DMS53 treated with DMSO at 0.1 percent for 48 hours (cell line): ENCODE results near the gene ZNF574.

ENCODE experiments used
- DNase-seq: peaks from one replicate; lab custom pipeline; 2025; ENCODE audit not compliant: unreplicated experiment; lab: John Stamatoyannopoulos, UW

ZNF574 gene

GRCh38 chr19:42053037-42053935 is 22.7 kb upstream of the ZNF574 start:
- no peak for DNase-seq

- DNase-seq: no peak
Measured at GRCh38 chr19:42054205-42054604, 21.8 kb upstream of the ZNF574 start.

GRCh38 chr19:42057846-42058245 is 18.1 kb upstream of the ZNF574 start:
- DNase-seq: no peak

GRCh38 chr19:42059196-42059595 is 16.8 kb upstream of the ZNF574 start:
- DNase-seq: no peak

- DNase-seq: no peak
Measured at GRCh38 chr19:42060117-42060516, 15.8 kb upstream of the ZNF574 start.

- no peak for DNase-seq
Measured at GRCh38 chr19:42062381-42062780, 13.6 kb upstream of the ZNF574 start.

GRCh38 chr19:42064432-42064831 is 11.5 kb upstream of the ZNF574 start:
- DNase-seq: no peak

- DNase-seq: no peak
Measured at GRCh38 chr19:42065051-42065450, 10.9 kb upstream of the ZNF574 start.

GRCh38 chr19:42065511-42065910 is 10.5 kb upstream of the ZNF574 start:
- DNase-seq: no peak

- peak; percentile 22 for DNase-seq
Measured at GRCh38 chr19:42066075-42066754, 9.8 kb upstream of the ZNF574 start.

GRCh38 chr19:42067315-42067888 is 8.6 kb upstream of the ZNF574 start:
- no peak for DNase-seq

- no peak for DNase-seq
Measured at GRCh38 chr19:42068361-42068755, 7.6 kb upstream of the ZNF574 start.

GRCh38 chr19:42068756-42069571 is 7.0 kb upstream of the ZNF574 start:
- no peak for DNase-seq

- DNase-seq: no peak
Measured at GRCh38 chr19:42069619-42070351, 6.2 kb upstream of the ZNF574 start, which contains the start of gene GRIK5. Gene GRIK5 (minus strand): TSS chr19:42070206. CDS start chr19:42065770, 4,436 bp downstream.

GRCh38 chr19:42071247-42071646 is 4.7 kb upstream of the ZNF574 start:
- DNase-seq: no peak

- DNase-seq: peak; percentile 41
Measured at GRCh38 chr19:42074513-42075363, 1.2 kb upstream of the ZNF574 start.

- DNase-seq: no peak
Measured at GRCh38 chr19:42075364-42075615, 676 bp upstream of the ZNF574 start.

- DNase-seq: no peak
Measured at GRCh38 chr19:42076380-42076944, 496 bp downstream of the ZNF574 start.

- no peak for DNase-seq
Measured at GRCh38 chr19:42078058-42078457, 2.1 kb downstream of the ZNF574 start.
